Memory B cell (primary cell): Measurements from ENCODE around the gene DNAH10.
"Not testable (repeated sequence)": the region's sequence is repeated elsewhere in the genome, so short reads cannot be mapped to it uniquely, and the experiment has no call there.

Experiments used
- ATAC-seq: fragments of 150-1000 bp; cut with Tn5 transposase; 2 replicates; pipeline ENCODE4 v1.10.0; 2021; ENCODE audit warnings: low read depth, mild to moderate bottlenecking, moderate library complexity
- DNase-seq, 2 donors: peaks; one replicate each; pipeline ENCODE4 v3.0.0; 2022; ENCODE audit warnings: low spot score in 2 of 2
- H3K27ac Mint-ChIP-seq: one replicate; pipeline ENCODE4 v1.8.0; 2022; ENCODE audit warnings: mild to moderate bottlenecking, moderate library complexity, mixed read lengths
- H3K27me3 Mint-ChIP-seq: one replicate; pipeline ENCODE4 v1.8.0; 2022; ENCODE audit warnings: mixed read lengths
- H3K36me3 Mint-ChIP-seq: one replicate; pipeline ENCODE4 v1.8.0; 2022; ENCODE audit warnings: mild to moderate bottlenecking, mixed read lengths
- H3K4me1 Mint-ChIP-seq: one replicate; pipeline ENCODE4 v1.8.0; 2022; ENCODE audit warnings: mixed read lengths
- H3K4me3 Mint-ChIP-seq: one replicate; pipeline ENCODE4 v1.8.0; 2022; ENCODE audit warnings: mild to moderate bottlenecking, moderate library complexity, mixed read lengths
- H3K9me3 Mint-ChIP-seq: one replicate; pipeline ENCODE4 v1.8.0; 2022; ENCODE audit warnings: mixed read lengths

The DNAH10 gene

GRCh38 chr12:123788541-123788940 lies 26.4 kb downstream of the DNAH10 start:
- Mint-ChIP-seq H3K27me3 (peaks cover 2% of the 10 kb centered on the region), H3K4me1 (no peaks in the 10 kb centered on the region), H3K9me3 (peaks cover 2% of the 10 kb centered on the region), H3K27ac (no peak overlapping the region), H3K4me3 (no peak overlapping the region), H3K36me3 (peaks cover 2% of the 10 kb centered on the region)
- ATAC-seq = no peak
- no peak for DNase-seq

- H3K9me3 Mint-ChIP-seq, H3K27ac Mint-ChIP-seq, H3K36me3 Mint-ChIP-seq, H3K27me3 Mint-ChIP-seq, ATAC-seq, H3K4me1 Mint-ChIP-seq, H3K4me3 Mint-ChIP-seq, DNase-seq: not testable (repeated sequence)
These were observed 27.3 kb downstream of the DNAH10 start for GRCh38 chr12:123789422-123789821.

- no peak for DNase-seq
- Mint-ChIP-seq H3K4me3 (no peak overlapping the region), H3K27ac (no peak overlapping the region), H3K4me1 (no peaks in the 10 kb centered on the region), H3K27me3 (no peaks in the 10 kb centered on the region), H3K9me3 (peaks cover 2% of the 10 kb centered on the region), H3K36me3 (peaks cover 2% of the 10 kb centered on the region)
- no peak for ATAC-seq
These were observed 28.9 kb downstream of the DNAH10 start for GRCh38 chr12:123790905-123791467.

DNA sequence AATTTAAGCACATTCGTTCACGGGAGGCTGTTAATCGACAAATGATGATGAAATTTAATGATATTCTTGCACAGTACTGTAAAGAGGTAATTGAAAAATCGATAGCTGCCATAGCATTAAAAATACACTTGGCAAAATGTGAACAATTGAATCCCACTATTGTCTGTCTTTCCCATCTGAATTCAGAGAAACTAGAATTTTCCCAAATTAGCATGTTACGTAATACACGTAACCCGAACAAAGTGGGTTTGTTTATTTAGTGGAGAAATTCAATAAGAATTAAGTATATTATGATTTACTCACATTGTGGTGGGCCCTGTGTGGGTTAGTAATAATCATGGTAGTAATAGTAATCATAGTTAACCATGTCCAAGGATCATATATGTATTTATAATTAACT lies 31.9 kb downstream of the DNAH10 start:
- Mint-ChIP-seq H3K4me3 (no peak overlapping the region), H3K27me3 (no peaks in the 10 kb centered on the region), H3K4me1 (no peaks in the 10 kb centered on the region), H3K9me3 (peaks cover 2% of the 10 kb centered on the region), H3K36me3 (peaks cover 2% of the 10 kb centered on the region), H3K27ac (no peak overlapping the region)
- DNase-seq (no peak), ATAC-seq (no peak)

DNA sequence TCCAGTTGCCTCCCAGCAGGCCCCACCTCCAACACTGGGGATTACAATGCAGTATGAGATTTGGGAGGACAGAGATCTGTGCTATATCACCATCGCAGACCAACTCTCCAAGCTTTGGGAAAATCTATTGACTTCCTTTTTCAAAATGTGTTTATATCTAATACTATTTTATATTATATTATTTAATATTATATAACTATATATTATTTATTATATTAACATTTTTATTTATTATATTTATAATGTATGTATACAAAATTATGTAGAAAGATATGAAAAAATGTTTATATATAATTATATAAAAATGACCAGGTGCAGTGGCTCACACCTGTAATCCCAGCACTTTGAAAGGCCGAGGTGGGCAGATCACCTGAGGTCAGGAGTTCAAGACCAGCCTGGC lies 36.4 kb downstream of the DNAH10 start:
- H3K9me3 Mint-ChIP-seq = no peaks in the 10 kb centered on the region
- DNase-seq (no peak), ATAC-seq (no peak)
- peaks cover 2% of the 10 kb centered on the region for H3K4me1 Mint-ChIP-seq
- no peaks in the 10 kb centered on the region for H3K36me3 Mint-ChIP-seq
- H3K27me3 Mint-ChIP-seq = no peaks in the 10 kb centered on the region
- H3K27ac Mint-ChIP-seq = no peak overlapping the region
- no peak overlapping the region for H3K4me3 Mint-ChIP-seq

DNA sequence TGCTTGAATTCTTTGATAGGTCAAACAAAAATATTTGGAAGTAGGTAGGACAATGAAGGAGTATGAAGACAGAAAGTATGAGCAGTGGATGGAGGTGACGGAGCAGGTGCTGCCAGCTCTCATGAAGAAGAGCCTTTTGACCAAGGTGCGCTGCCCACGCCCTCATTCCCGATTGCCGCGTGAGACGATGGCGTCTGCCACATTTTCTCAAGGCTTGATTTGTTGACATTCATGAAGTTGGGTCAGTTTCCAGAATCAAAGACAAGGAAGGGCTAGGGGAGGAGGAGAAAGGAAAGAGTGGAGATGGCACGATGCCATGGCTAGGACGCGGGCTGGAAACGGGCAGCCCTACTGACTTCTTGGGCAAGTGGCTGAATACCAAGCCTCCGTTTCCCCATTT lies 37.1 kb downstream of the DNAH10 start:
- no peak for DNase-seq
- Mint-ChIP-seq H3K4me1 (peaks cover 2% of the 10 kb centered on the region), H3K27ac (no peak overlapping the region), H3K27me3 (no peaks in the 10 kb centered on the region), H3K36me3 (no peaks in the 10 kb centered on the region), H3K9me3 (no peaks in the 10 kb centered on the region), H3K4me3 (no peak overlapping the region)
- no peak for ATAC-seq

- no peak for DNase-seq
- no peak for ATAC-seq
- peaks cover 1% of the 10 kb centered on the region for H3K36me3 Mint-ChIP-seq
- H3K27ac Mint-ChIP-seq = no peak overlapping the region
- H3K9me3 Mint-ChIP-seq = no peaks in the 10 kb centered on the region
- H3K4me3 Mint-ChIP-seq = no peak overlapping the region
- H3K27me3 Mint-ChIP-seq = peaks cover 2% of the 10 kb centered on the region
- H3K4me1 Mint-ChIP-seq = peaks cover 2% of the 10 kb centered on the region
These were observed 39.6 kb downstream of the DNAH10 start for GRCh38 chr12:123801573-123802178.

- Mint-ChIP-seq H3K27ac (no peak overlapping the region), H3K4me1 (peaks cover 2% of the 10 kb centered on the region), H3K9me3 (no peaks in the 10 kb centered on the region), H3K4me3 (no peak overlapping the region), H3K27me3 (peaks cover 18% of the 10 kb centered on the region), H3K36me3 (peaks cover 1% of the 10 kb centered on the region)
- DNase-seq (no peak), ATAC-seq (no peak)
These were observed 43.1 kb downstream of the DNAH10 start for GRCh38 chr12:123805173-123805572.

DNA sequence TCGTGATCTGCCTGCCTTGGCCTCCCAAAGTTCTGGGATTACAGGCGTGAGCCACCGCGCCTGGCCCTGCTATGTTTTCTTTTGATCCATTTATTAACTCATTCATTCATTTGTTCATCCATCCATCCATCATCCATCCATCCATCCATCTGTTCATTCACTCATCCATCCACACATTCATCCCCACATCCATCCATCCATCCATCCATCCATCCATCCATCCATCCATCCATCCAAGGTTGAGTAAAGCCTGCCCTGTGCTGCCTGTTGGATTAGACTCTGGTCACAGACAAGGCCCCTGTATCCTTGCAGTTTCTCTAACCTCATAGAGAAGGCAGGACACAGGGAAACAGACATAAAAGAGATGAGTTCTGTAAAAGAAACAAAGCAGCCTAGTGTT lies 44.9 kb downstream of the DNAH10 start:
- H3K4me1 Mint-ChIP-seq = no peaks in the 10 kb centered on the region

GRCh38 chr12:123807670-123808069 lies 45.6 kb downstream of the DNAH10 start:
- H3K9me3 Mint-ChIP-seq = no peaks in the 10 kb centered on the region
- peaks cover 21% of the 10 kb centered on the region for H3K27me3 Mint-ChIP-seq
- ATAC-seq (no peak), DNase-seq (no peak)
- peaks cover 1% of the 10 kb centered on the region for H3K36me3 Mint-ChIP-seq
- H3K4me3 Mint-ChIP-seq = no peak overlapping the region
- no peak overlapping the region for H3K27ac Mint-ChIP-seq
- H3K4me1 Mint-ChIP-seq = no peaks in the 10 kb centered on the region

More for the DNA sequence above, 44.9 kb downstream of the DNAH10 start:
- Mint-ChIP-seq H3K27ac (no peak overlapping the region), H3K4me3 (no peak overlapping the region), H3K27me3 (peaks cover 20% of the 10 kb centered on the region), H3K36me3 (peaks cover 1% of the 10 kb centered on the region), H3K9me3 (no peaks in the 10 kb centered on the region)
- ATAC-seq (no peak), DNase-seq (no peak)

DNA sequence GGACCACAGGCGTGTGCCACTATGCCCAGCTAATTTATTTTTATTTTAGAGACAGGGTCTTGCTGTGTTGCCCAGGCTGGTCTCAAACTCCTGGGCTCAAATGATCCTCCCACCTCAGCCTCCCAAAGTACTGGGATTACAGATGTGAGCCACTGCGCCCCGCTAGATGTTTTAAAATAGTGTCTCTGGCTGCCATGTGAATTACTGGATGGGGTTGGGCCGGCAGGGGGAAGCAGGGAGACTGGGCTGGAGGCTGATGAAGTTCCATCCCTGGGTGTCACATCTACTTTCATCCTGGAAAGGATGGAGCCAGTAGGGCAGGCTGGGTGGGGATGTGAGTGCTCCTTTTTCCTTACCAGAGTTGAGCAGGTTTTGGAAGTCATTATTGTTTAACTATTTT lies 46.1 kb downstream of the DNAH10 start:
- H3K27ac Mint-ChIP-seq = no peak overlapping the region
- H3K9me3 Mint-ChIP-seq = no peaks in the 10 kb centered on the region
- H3K4me3 Mint-ChIP-seq = no peak overlapping the region
- no peaks in the 10 kb centered on the region for H3K4me1 Mint-ChIP-seq
- no peak for DNase-seq
- H3K36me3 Mint-ChIP-seq = peaks cover 1% of the 10 kb centered on the region
- no peak for ATAC-seq
- H3K27me3 Mint-ChIP-seq = peaks cover 21% of the 10 kb centered on the region

DNA sequence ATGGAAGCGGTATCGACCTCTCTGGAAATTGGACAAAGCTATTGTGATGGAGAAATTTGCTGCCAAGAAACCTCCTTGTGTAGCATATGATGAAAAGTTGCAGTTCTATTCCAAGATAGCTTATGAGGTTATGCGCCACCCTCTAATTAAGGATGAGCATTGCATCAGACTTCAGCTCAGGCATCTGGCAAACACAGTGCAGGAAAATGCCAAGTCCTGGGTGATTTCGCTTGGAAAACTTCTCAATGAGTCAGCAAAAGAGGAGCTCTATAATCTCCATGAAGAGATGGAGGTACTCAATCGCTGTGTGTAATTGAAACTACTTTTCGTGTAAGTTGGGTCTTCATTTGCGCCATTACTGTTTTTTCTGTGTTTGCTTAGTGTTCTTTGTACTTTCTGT lies 51.2 kb downstream of the DNAH10 start:
- Mint-ChIP-seq H3K27me3 (peaks cover 12% of the 10 kb centered on the region), H3K9me3 (peaks cover 9% of the 10 kb centered on the region), H3K36me3 (peaks cover 6% of the 10 kb centered on the region)

GRCh38 chr12:123815968-123816367 lies 53.9 kb downstream of the DNAH10 start:
- Mint-ChIP-seq H3K9me3 (peaks cover 9% of the 10 kb centered on the region), H3K4me3 (no peak overlapping the region), H3K36me3 (peaks cover 6% of the 10 kb centered on the region), H3K4me1 (no peaks in the 10 kb centered on the region), H3K27me3 (peaks cover 9% of the 10 kb centered on the region), H3K27ac (no peak overlapping the region)
- ATAC-seq (no peak), DNase-seq (no peak)

More for the DNA sequence above, 51.2 kb downstream of the DNAH10 start:
- ATAC-seq = no peak
- Mint-ChIP-seq H3K4me1 (no peaks in the 10 kb centered on the region), H3K27ac (no peak overlapping the region), H3K4me3 (no peak overlapping the region)
- no peak for DNase-seq

GRCh38 chr12:123816896-123817537 lies 54.9 kb downstream of the DNAH10 start:
- no peak for DNase-seq
- no peak for ATAC-seq
- H3K4me1 Mint-ChIP-seq = no peaks in the 10 kb centered on the region
- peaks cover 8% of the 10 kb centered on the region for H3K27me3 Mint-ChIP-seq
- H3K27ac Mint-ChIP-seq = no peak overlapping the region
- H3K9me3 Mint-ChIP-seq = peaks cover 9% of the 10 kb centered on the region
- peaks cover 6% of the 10 kb centered on the region for H3K36me3 Mint-ChIP-seq
- no peak overlapping the region for H3K4me3 Mint-ChIP-seq

GRCh38 chr12:123822804-123823203 lies 60.7 kb downstream of the DNAH10 start:
- Mint-ChIP-seq H3K4me3 (no peak overlapping the region), H3K9me3 (no peaks in the 10 kb centered on the region), H3K4me1 (no peaks in the 10 kb centered on the region), H3K27me3 (peaks cover 16% of the 10 kb centered on the region), H3K27ac (no peak overlapping the region), H3K36me3 (no peaks in the 10 kb centered on the region)
- DNase-seq = no peak
- ATAC-seq = no peak
